Measurements from ENCODE around the gene DOCK6. TPM values are rescaled to one million over a fixed set of nuclear protein-coding genes. Genes with fewer than 3 reads are reported as not detected.

Gene DOCK6
- total RNA-seq, 2 donors from 2014 or later = 77.1 to 89.2 TPM

DNA sequence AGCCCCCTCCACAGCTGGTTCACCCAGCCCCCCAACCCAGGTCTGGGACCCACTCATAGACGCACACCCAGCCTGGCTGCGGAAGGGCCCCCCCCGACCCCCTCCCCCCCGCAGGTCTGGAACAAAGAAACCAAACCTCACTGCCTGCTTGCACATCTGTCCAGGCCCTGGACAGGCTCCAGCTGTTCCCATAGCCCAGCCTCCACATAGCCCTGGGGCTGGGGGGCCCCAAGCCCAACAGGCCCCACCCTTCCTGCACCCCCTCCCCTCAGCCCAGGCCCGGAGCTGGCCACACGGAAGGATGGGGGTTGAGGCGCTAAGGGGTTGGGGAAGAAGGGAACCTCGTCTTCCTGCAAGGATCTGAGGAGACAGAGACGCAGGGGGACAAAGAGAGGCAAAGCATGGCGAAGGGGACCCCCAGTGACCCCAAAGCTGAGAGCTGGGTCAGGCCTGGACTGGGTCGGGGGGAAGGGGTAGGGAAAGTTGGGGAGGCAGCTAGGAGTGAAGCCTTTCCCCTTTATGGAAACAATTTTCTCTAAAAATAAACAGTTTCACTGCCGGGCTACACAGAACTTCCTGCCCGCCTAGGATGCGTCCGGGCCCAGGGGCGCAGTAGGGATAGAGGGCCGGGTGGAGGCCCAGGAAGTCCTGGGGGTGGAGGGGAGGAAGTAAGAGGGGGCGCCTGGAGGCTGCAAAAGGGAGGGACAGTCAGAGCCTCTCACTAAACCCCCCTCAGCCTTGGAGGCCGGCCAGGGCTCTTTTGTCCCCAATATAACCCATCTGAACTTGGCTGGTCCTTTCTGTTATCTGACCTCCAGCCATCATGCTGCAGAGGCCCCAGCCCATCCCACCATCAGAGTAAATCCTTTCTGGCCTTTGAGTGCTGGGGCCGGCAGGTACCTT, 67.4 kb downstream of the DOCK6 start:
- H3K36me3 ChIP-seq (replicated peaks in 1 of 2; ENCODE audit: insufficient read depth in 1 of 2, low read depth in 2 of 2) = peaks cover 0 to 13% of the 10 kb centered on the region in 2 donors
- H3K4me1 ChIP-seq = peaks cover 63% of the 10 kb centered on the region
- H3K27ac ChIP-seq = peak overlapping the region in 3 of 4 donors; percentile 13 to 24 (median 17)
- no peak for ATAC-seq
- 45 to 64% methylated on average over 17 to 19 of the region's 20 CpGs for WGBS, 2 donors
- no peaks in the 10 kb centered on the region for H3K9me3 ChIP-seq
- intact Hi-C loops (cut with DNase I) = no loop called here
- no peaks in the 10 kb centered on the region for H3K27me3 ChIP-seq
- no peak for DNase-seq
- TF ChIP-seq POLR2A (IDR thresholded peaks at IDR 0.05) = no peak
- TF ChIP-seq, protein P1, sequence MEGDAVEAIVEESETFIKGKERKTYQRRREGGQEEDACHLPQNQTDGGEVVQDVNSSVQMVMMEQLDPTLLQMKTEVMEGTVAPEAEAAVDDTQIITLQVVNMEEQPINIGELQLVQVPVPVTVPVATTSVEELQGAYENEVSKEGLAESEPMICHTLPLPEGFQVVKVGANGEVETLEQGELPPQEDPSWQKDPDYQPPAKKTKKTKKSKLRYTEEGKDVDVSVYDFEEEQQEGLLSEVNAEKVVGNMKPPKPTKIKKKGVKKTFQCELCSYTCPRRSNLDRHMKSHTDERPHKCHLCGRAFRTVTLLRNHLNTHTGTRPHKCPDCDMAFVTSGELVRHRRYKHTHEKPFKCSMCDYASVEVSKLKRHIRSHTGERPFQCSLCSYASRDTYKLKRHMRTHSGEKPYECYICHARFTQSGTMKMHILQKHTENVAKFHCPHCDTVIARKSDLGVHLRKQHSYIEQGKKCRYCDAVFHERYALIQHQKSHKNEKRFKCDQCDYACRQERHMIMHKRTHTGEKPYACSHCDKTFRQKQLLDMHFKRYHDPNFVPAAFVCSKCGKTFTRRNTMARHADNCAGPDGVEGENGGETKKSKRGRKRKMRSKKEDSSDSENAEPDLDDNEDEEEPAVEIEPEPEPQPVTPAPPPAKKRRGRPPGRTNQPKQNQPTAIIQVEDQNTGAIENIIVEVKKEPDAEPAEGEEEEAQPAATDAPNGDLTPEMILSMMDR (IDR thresholded peaks at IDR 0.05) = no peak
- no peak overlapping the region for H3K4me3 ChIP-seq

DNA sequence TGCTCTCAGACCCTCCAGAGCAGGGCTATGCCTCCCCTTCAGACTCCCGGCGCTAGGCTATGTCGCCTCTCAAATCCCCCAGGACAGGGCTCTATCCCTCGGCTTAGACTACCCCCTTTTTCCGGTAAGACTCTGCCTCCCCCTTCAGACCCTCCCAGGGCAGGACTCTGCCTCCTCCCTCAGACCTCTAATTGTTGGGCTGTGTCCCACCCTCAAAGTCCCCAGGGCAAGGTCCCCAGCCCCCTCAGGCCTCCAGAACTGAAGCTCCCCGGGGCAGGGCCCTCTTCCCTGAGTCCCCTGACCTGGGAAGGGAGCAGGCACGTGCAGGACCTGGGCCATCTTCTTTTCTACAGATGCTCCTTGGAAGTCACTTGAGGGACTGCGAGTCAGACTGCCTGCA, 68.2 kb downstream of the DOCK6 start:
- Histone ChIP-seq H3K9me3 (no peaks in the 10 kb centered on the region), H3K27me3 (no peaks in the 10 kb centered on the region), H3K36me3 (replicated peaks in 1 of 2; ENCODE audit: insufficient read depth in 1 of 2, low read depth in 2 of 2) (peaks cover 0 to 13% of the 10 kb centered on the region in 2 donors), H3K27ac (peak overlapping the region in 2 of 4 donors; percentile 13 to 24), H3K4me3 (no peak overlapping the region), H3K4me1 (peaks cover 63% of the 10 kb centered on the region)
- intact Hi-C loops (cut with DNase I) = no loop called here
- TF ChIP-seq POLR2A (IDR thresholded peaks at IDR 0.05) = no peak
- TF ChIP-seq, protein P1 (IDR thresholded peaks at IDR 0.05) = no peak
- no peak for ATAC-seq
- no peak for DNase-seq
- WGBS, 2 donors = 85% methylated on average over 5 to 8 of the region's 8 CpGs

DNA sequence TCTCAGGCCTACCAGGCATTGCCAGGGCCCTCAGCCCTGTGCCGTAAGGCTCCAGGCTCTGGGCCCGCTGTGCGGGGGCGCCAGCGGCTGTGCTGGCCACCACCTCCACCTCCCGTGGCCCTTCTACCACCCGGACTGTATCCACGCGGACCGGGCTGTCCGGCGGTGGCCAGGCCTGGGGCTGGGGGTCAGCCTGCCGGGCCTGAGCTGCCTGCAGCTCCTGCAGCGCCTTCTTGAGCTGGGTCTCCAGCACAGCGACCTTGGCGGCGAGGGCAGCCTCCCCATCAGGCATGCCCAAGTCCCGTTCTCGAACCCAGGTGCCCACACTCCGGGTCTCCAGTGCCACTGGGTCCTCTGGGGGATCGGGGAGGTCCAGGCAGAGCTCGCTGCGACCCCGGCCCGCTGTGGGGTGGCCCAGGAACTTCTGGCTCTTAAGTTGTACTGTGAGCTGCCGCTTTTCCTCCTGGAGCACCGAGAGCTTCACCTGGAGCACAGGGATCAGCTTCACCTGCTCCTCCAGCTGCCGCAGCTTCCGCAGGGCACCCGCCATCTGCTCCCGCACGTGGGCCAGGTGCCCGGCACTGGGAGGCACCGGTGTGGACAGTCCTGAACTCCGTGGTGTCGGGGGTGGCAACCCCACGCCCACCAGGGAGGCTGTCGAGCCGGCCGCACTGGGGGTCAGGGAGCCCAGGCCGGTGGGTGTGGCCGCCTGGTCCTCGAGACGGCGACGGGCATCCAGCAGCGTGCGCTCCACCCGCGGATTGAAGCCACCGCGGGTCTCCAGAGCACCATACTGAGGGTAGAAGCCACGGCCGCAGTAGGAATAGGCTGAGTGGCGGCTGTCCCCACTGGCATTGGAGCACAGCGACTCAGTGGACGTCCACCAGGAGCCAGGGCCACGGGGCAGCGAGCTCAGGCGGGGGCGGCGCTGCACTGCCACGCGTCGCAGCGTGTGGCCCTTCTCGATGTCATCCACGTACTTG, 69.1 kb downstream of the DOCK6 start:
- Histone ChIP-seq H3K4me1 (peaks cover 54% of the 10 kb centered on the region), H3K36me3 (replicated peaks in 1 of 2; ENCODE audit: insufficient read depth in 1 of 2, low read depth in 2 of 2) (peaks cover 0 to 13% of the 10 kb centered on the region in 2 donors), H3K27ac (no peak overlapping the region), H3K27me3 (no peaks in the 10 kb centered on the region), H3K4me3 (no peak overlapping the region), H3K9me3 (no peaks in the 10 kb centered on the region)
- no peak for TF ChIP-seq POLR2A (IDR thresholded peaks at IDR 0.05)
- TF ChIP-seq, protein P1 (IDR thresholded peaks at IDR 0.05) = no peak
- intact Hi-C loops (cut with DNase I) = no loop called here
- no peak for ATAC-seq
- no peak for DNase-seq
- WGBS, 2 donors = 94 to 100% methylated on average over 2 to 30 of the region's 68 CpGs

DNA sequence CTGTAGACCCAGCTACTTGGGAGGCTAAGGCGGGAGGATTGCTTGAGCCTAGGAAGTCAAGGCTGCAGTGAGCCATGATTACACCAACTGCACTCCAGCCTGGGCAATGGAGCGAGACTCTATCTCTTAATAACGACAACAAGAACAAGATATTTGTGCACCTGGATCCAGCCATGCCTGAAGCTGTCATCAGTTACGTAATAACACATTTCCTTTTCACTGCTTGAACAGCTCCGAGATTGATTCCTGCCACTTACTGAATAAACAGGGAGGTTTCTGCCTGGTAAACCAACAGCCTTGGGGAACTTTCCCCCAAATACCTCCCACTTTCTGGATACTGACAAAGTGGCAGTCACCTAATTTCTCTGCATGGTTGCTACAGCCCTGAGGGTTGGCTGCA, 70.4 kb downstream of the DOCK6 start:
- Histone ChIP-seq H3K4me1 (peaks cover 48% of the 10 kb centered on the region), H3K36me3 (replicated peaks in 1 of 2; ENCODE audit: insufficient read depth in 1 of 2, low read depth in 2 of 2) (peaks cover 0 to 13% of the 10 kb centered on the region in 2 donors), H3K4me3 (no peak overlapping the region), H3K9me3 (no peaks in the 10 kb centered on the region), H3K27me3 (no peaks in the 10 kb centered on the region), H3K27ac (no peak overlapping the region)
- DNase-seq (no peak), ATAC-seq (no peak)
- intact Hi-C loops (cut with DNase I) = no loop called here
- TF ChIP-seq, protein P1 (IDR thresholded peaks at IDR 0.05) = no peak
- no peak for TF ChIP-seq POLR2A (IDR thresholded peaks at IDR 0.05)
- 71 to 90% methylated on average over 5 of the region's 5 CpGs for WGBS, 2 donors
